Right hindlimb (tissue), 1 donor: Measurements from ENCODE around the gene CD6.

Experiments
- DNase-seq: peaks from one replicate; pipeline ENCODE4 v3.0.0-alpha.2; 2018

Gene CD6, protein sequence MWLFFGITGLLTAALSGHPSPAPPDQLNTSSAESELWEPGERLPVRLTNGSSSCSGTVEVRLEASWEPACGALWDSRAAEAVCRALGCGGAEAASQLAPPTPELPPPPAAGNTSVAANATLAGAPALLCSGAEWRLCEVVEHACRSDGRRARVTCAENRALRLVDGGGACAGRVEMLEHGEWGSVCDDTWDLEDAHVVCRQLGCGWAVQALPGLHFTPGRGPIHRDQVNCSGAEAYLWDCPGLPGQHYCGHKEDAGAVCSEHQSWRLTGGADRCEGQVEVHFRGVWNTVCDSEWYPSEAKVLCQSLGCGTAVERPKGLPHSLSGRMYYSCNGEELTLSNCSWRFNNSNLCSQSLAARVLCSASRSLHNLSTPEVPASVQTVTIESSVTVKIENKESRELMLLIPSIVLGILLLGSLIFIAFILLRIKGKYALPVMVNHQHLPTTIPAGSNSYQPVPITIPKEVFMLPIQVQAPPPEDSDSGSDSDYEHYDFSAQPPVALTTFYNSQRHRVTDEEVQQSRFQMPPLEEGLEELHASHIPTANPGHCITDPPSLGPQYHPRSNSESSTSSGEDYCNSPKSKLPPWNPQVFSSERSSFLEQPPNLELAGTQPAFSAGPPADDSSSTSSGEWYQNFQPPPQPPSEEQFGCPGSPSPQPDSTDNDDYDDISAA

GRCh38 chr11:60971520-60971919 is at the start of gene CD6:
Gene CD6, plus strand, starts transcription at chr11:60971680. Its CDS starts 186 bp downstream, at chr11:60971866.
- DNase-seq, result no peak

GRCh38 chr11:60921777-60922335 is 49.6 kb upstream of the CD6 start:
- no peak for DNase-seq

GRCh38 chr11:60922906-60923305 is 48.6 kb upstream of the CD6 start:
- DNase-seq, result no peak

DNA sequence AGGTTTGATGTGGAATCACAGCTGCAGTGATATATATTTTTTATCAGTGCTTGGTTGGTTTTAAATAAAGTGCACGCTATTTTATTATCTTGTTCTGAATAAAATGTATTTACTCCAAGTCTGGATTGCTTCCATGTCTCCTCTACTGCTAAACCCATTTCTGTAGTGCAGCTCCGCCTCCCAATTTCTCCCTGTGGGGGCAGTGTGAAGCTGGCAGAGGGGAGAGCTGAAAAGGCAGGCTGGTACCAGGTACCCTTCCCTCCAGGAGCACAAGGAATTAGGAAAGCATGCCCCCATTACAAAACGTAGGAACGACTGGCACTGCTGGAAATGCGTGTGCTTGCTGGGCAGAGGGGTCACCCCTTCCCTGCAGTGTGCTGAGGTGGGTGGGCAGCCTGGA is 48.2 kb upstream of the CD6 start:
- no peak for DNase-seq

- no peak for DNase-seq
Measured at GRCh38 chr11:60923800-60924109, 47.7 kb upstream of the CD6 start.

- DNase-seq, result peak; percentile 87
Measured at GRCh38 chr11:60924110-60924905, 47.2 kb upstream of the CD6 start, which contains the start of gene TMEM132A. Gene TMEM132A, plus strand, starts transcription at chr11:60924460. Its CDS starts 174 bp downstream, at chr11:60924634.

- DNase-seq, result no peak
Measured at GRCh38 chr11:60924906-60925853, 46.3 kb upstream of the CD6 start.

GRCh38 chr11:60925868-60926267 is 45.6 kb upstream of the CD6 start:
- no peak for DNase-seq

GRCh38 chr11:60926500-60926899 is 45.0 kb upstream of the CD6 start:
- DNase-seq, result no peak

DNA sequence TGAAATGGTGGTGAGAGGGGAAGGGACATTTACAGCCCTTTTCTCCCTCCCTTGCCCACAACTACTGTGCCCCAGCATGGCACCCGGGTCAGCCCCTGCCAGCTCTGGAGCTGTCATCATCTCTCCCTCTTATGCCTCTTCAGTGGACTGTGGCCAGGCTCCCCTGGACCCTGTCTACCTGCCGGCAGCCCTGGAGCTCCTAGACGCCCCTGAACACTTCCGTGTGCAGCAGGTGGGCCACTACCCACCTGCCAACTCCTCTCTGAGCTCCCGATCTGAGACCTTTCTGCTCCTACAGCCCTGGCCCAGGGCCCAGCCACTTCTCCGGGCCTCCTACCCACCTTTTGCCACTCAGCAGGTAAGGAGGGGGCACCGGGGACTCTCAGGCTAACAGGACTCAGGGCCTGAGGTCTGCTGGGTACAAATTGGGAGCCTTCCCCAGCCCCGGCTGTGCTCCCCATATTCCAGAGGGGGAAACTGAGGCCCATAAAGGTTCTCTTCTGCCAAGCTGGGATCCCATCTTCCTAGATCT is 44.4 kb upstream of the CD6 start:
- no peak for DNase-seq

DNA sequence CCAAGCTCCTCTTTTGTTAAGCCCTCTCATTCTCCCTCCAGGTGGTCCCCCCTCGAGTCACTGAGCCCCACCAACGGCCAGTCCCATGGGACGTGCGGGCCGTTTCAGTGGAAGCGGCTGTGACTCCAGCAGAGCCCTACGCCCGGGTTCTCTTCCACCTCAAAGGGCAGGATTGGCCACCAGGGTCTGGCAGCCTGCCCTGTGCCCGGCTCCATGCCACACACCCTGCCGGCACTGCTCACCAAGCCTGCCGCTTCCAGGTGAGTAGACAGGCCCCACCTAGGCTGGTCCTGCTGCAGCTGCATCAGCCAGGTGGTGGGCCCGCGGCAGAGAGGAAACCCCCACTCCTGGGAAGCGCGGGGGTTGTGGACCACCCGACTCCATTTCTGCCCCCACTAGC is 43.9 kb upstream of the CD6 start:
- no peak for DNase-seq

DNA sequence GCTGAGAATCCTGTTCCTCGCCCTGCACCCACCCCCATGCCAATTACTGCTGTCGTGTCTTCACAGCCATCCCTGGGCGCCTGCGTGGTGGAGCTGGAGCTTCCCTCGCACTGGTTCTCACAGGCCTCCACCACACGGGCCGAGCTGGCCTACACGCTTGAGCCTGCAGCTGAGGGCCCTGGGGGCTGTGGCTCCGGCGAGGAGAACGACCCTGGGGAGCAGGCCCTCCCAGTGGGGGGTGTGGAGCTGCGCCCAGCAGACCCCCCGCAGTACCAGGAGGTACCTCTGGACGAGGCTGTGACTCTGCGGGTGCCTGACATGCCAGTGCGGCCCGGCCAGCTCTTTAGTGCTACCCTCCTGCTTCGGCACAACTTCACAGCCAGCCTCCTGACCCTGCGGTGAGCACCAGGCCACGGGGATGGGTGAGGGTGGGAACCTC is 42.9 kb upstream of the CD6 start:
- no peak for DNase-seq

DNA sequence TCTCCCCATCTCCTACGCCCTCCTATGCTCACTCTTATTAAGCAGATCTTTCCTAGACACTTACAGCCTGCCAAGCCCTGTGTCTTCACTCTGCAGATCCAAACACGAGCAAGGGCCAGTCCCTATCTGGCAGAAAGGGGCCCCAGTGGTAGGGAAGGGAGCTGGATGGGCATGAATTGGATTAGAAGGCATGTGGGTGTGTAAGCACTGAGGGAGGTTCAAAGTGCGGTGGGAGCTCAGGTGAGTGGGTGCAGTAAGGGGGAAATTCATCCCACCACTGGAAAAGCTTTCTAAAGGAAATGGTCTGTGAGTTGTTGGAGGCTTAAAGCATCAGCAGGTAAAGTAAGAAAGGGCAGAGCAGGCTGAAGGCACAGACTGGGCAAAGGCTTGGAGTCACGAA is 41.7 kb upstream of the CD6 start:
- DNase-seq, result no peak

- no peak for DNase-seq
Measured at GRCh38 chr11:60930394-60930793, 41.1 kb upstream of the CD6 start.

GRCh38 chr11:60931917-60932316 is 39.6 kb upstream of the CD6 start:
- DNase-seq, result no peak

- no peak for DNase-seq
Measured at GRCh38 chr11:60932605-60933356, 38.7 kb upstream of the CD6 start.

GRCh38 chr11:60933416-60934123 is 37.9 kb upstream of the CD6 start:
- DNase-seq, result no peak

DNA sequence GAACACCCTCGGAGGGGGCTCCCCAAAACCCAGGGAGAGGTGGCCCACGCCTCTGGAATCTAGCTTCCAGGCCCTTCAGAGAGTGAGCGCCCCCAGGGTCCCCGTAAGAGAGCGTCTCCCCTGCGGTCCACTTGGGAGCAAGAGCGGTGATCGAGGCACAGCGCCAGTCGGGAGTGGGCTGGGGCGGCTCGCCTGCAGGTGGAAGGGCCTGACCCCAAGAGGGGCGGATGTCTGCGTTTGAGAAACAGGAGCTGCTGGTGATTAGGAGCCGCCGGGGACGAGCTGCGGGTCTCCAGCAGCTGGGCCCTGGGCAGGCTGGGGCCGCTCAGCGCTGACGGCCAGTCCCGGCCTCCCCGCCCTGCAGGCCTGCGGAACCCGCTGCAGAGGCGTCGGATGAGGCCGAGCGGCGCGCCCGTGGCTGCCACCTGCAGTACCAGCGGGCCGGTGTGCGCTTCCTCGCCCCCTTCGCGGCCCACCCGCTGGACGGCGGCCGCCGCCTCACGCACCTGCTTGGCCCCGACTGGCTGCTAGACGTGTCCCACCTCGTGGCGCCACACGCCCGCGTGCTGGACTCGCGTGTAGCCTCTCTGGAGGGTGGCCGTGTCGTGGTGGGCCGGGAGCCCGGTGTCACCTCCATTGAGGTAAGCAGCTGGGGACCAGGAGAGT is 37.2 kb upstream of the CD6 start:
- no peak for DNase-seq

GRCh38 chr11:60934790-60935605 is 36.5 kb upstream of the CD6 start:
- no peak for DNase-seq
